Endothelial cell of umbilical vein (primary cell): ENCODE data around the gene SNAPC2. TPM values are rescaled to one million over a fixed set of nuclear protein-coding genes. Genes with fewer than 3 reads are reported as not detected.

Source experiments
- BruUV-seq: library from RNA; stranded (reverse); fragments of 400-500 nt; replicated peaks from 2 replicates; lab custom pipeline; 2021; lab: Mats Ljungman, UMichigan
- CTCF ChIA-PET: fragments of 300-600, 350-600 bp; sonication (Branson Sonifier 250); formaldehyde crosslinking; loops from one replicate; lab custom pipeline; 2021; ENCODE audit warnings: antibody characterized with exemption, inconsistent platforms; lab: Charles Lee
- POLR2A ChIA-PET: fragments of 300-600, 350-600 bp; sonication (Branson Sonifier 250); formaldehyde crosslinking; loops from one replicate; lab custom pipeline; 2021; ENCODE audit warnings: antibody characterized with exemption, inconsistent platforms; lab: Charles Lee
- DNase-seq: peaks from one replicate; pipeline ENCODE4 v3.0.0-alpha.2; 2011; ENCODE audit warnings: low read depth, low spot score
- FAIRE-seq: peaks from 2 replicates; lab custom pipeline; 2011; peaks lifted over from hg19 to GRCh38; lab: Jason Lieb, UNC
- H2AFZ ChIP-seq: 2 replicates; pipeline ENCODE4 v1.6.0; 2012; ENCODE audit warnings: low read depth, low read length, control low read depth, inconsistent platforms
- H3K27ac ChIP-seq: 2 replicates; pipeline ENCODE4 v1.5.1; 2011; ENCODE audit warnings: low read depth, mild to moderate bottlenecking, control low read depth, low read length, moderate library complexity; ENCODE audit not compliant: insufficient read depth
- H3K27me3 ChIP-seq, 2 experiments: 2 replicates each; pipeline versions ENCODE4 v1.6.0 to v1.6.1; 2011; ENCODE audit warnings: low read length in 2 of 2, mixed read lengths in 1 of 2; ENCODE audit not compliant: control insufficient read depth in 2 of 2, insufficient read depth in 2 of 2
- H3K36me3 ChIP-seq, 2 experiments: 2 replicates in 1 of 2; 3 replicates in 1 of 2; pipeline ENCODE4 v1.5.1; 2011; ENCODE audit warnings: low read length in 2 of 2, mild to moderate bottlenecking in 1 of 2, moderate library complexity in 1 of 2; ENCODE audit not compliant: control insufficient read depth in 2 of 2, insufficient read depth in 2 of 2; ENCODE audit errors: extremely low read depth in 1 of 2
- H3K4me1 ChIP-seq: 3 replicates; pipeline ENCODE4 v1.5.1; 2011; ENCODE audit warnings: mild to moderate bottlenecking, low read length; ENCODE audit not compliant: control insufficient read depth, insufficient read depth; ENCODE audit errors: extremely low read depth
- H3K4me2 ChIP-seq: 2 replicates; pipeline ENCODE4 v1.6.1; 2011; ENCODE audit warnings: low read length, control low read depth, mixed read lengths; ENCODE audit not compliant: insufficient read depth
- H3K4me3 ChIP-seq, 3 experiments: fragments of 200-600 bp in 1 of 3; sonication (generic), shearing (Covaris generic) in 1 of 3; replicated peaks in 1 of 3; 2 replicates each; pipeline ENCODE4 v1.5.1; 2011 to 2016; ENCODE audit warnings: control low read depth in 3 of 3, low read length in 3 of 3, mild to moderate bottlenecking in 2 of 3, inconsistent platforms in 1 of 3, low read depth in 1 of 3, moderate library complexity in 1 of 3; ENCODE audit not compliant: insufficient read depth in 1 of 3
- H3K79me2 ChIP-seq: 2 replicates; pipeline ENCODE4 v1.6.0; 2012; ENCODE audit warnings: low read length, inconsistent platforms; ENCODE audit not compliant: control insufficient read depth, insufficient read depth
- H3K9ac ChIP-seq: replicated peaks from 2 replicates; pipeline ENCODE3; 2011; ENCODE audit warnings: low read length, control low read depth; ENCODE audit not compliant: insufficient read depth; ENCODE audit errors: extremely low read depth
- H3K9me1 ChIP-seq: replicated peaks from 3 replicates; pipeline ENCODE4 v1.6.0; 2011; ENCODE audit warnings: mild to moderate bottlenecking, low read length; ENCODE audit not compliant: control insufficient read depth, insufficient read depth; ENCODE audit errors: extremely low read depth
- H3K9me3 ChIP-seq: replicated peaks from 2 replicates; pipeline ENCODE4 v1.5.1; 2012; ENCODE audit warnings: low read length, inconsistent platforms; ENCODE audit not compliant: control insufficient read depth, insufficient read depth
- H4K20me1 ChIP-seq: replicated peaks from 2 replicates; pipeline ENCODE3; 2011; ENCODE audit warnings: mild to moderate bottlenecking, low read length; ENCODE audit not compliant: control insufficient read depth, insufficient read depth; ENCODE audit errors: extremely low read depth
- CTCF ChIP-seq, 2 donors: IDR thresholded peaks; 1 replicate in 1 of 2; 2 replicates in 1 of 2; pipeline ENCODE4 v1.5.1; 2011; ENCODE audit warnings: low read length in 2 of 2, mild to moderate bottlenecking in 2 of 2, moderate library complexity in 2 of 2, control low read depth in 1 of 2, inconsistent platforms in 1 of 2, low read depth in 1 of 2; ENCODE audit not compliant: insufficient read depth in 1 of 2; ENCODE audit errors: extremely low read depth in 1 of 2
- EZH2 ChIP-seq: IDR thresholded peaks from 2 replicates; pipeline ENCODE4 v1.6.1; 2012; ENCODE audit warnings: borderline replicate concordance, low read depth, mild to moderate bottlenecking, moderate library complexity, low read length, inconsistent platforms; ENCODE audit not compliant: severe bottlenecking
- FOS ChIP-seq: IDR thresholded peaks from 2 replicates; pipeline ENCODE4 v1.6.1; 2011; ENCODE audit warnings: mild to moderate bottlenecking, low read length, moderate library complexity, borderline replicate concordance; ENCODE audit not compliant: insufficient read depth
- GATA2 ChIP-seq: IDR thresholded peaks from 2 replicates; pipeline ENCODE4 v1.7.0; 2011; ENCODE audit warnings: low read depth, mild to moderate bottlenecking, moderate library complexity, mixed read lengths, low read length; ENCODE audit not compliant: insufficient read length, insufficient read depth
- JUN ChIP-seq: IDR thresholded peaks from 2 replicates; pipeline ENCODE4 v1.6.1; 2011; ENCODE audit warnings: borderline replicate concordance, low read depth; ENCODE audit not compliant: insufficient read length, insufficient read depth
- MAX ChIP-seq: IDR thresholded peaks from 2 replicates; pipeline ENCODE4 v1.6.1; 2011; ENCODE audit not compliant: insufficient read depth, insufficient read length
- MYC ChIP-seq: IDR thresholded peaks from one replicate; pipeline ENCODE4 v1.6.1; 2011; ENCODE audit warnings: mild to moderate bottlenecking, low read depth, low read length
- POLR2A ChIP-seq: IDR thresholded peaks from 2 replicates; pipeline ENCODE4 v1.6.1; 2012; ENCODE audit warnings: low read depth, mild to moderate bottlenecking, control low read depth, low read length
- POLR2AphosphoS5 ChIP-seq: IDR thresholded peaks from 2 replicates; pipeline ENCODE4 v1.6.1; 2012; ENCODE audit warnings: low read depth, mild to moderate bottlenecking, control low read depth, low read length, moderate library complexity; ENCODE audit not compliant: insufficient read depth
- dilution Hi-C: fragments of 300-500 bp; cut with MboI; formaldehyde crosslinking; loops from one replicate; pipeline ENCODE4 v1.15.0; 2019; ENCODE audit warnings: low sequenced_read_pairs; ENCODE audit not compliant: extremely low pct_ligation_motif_present
- intact Hi-C: fragments of 100-400 bp; cut with micrococcal nuclease; formaldehyde crosslinking; loops from one replicate; pipeline ENCODE4 v1.10.0; 2022
- polyA plus RNA-seq, 4 experiments: library from polyadenylated mRNA; depleted of rRNA in 3 of 4; stranded (reverse) in 3 of 4; unstranded in 1 of 4; fragments of >200 nt; gene quantifications; 2 replicates each; pipeline versions ENCODE4 v1.2.1 to v1.2.3, GENCODE V29; 2011 to 2012; ENCODE audit warnings: missing spikeins in 1 of 4
- total RNA-seq: library from RNA; stranded (reverse); gene quantifications from 2 replicates; pipeline ENCODE4 v1.2.3, GENCODE V29; 2021

SNAPC2 gene
- total and polyA plus RNA-seq, 2 donors (not counting 3 experiments of a cell fraction or from before 2014, with no cell fraction given) = 23.7 to 25.8 TPM

- BruUV-seq = no TSS peak
- no peak overlapping the region for H3K27ac ChIP-seq
- H3K9me1 ChIP-seq = no peaks in the 10 kb centered on the region
- no peak overlapping the region for H3K4me3 ChIP-seq
- no peak overlapping the region for H2AFZ ChIP-seq
- dilution Hi-C loops (no loop called here), intact Hi-C loops (no loop called here)
- H3K4me2 ChIP-seq = no peak overlapping the region
- no peaks in the 10 kb centered on the region for H3K9me3 ChIP-seq
- no peaks in the 10 kb centered on the region for H3K36me3 ChIP-seq
- H3K4me1 ChIP-seq = no peaks in the 10 kb centered on the region
- no peak for FAIRE-seq
- CTCF ChIA-PET = interaction anchor here (1.0 to 1.6 kb wide), 3 partner anchors 13 to 201 kb away, joined by 3 to 4 read pairs (median 3); partner anchors contain the start of genes MAP2K7 and TRAPPC5
- no peaks in the 10 kb centered on the region for H3K27me3 ChIP-seq
- no peaks in the 10 kb centered on the region for H3K79me2 ChIP-seq
- DNase-seq = no peak
- H3K9ac ChIP-seq = no peak overlapping the region
- TF ChIP-seq MYC (no peak), POLR2AphosphoS5 (no peak), MAX (no peak), POLR2A (no peak), GATA2 (no peak), EZH2 (no peak), JUN (no peak), FOS (no peak), CTCF (IDR thresholded peaks at IDR 0.05; ENCODE audit: extremely low read depth in 1 of 2, insufficient read depth in 1 of 2, low read depth in 1 of 2, low read length in 2 of 2) (no peak)
- no peaks in the 10 kb centered on the region for H4K20me1 ChIP-seq
- POLR2A ChIA-PET = no interaction called here
These were observed 38.2 kb upstream of the SNAPC2 start for GRCh38 chr19:7881910-7882309.
